Dendritic cell treated with granulocyte-macrophage colony-stimulating factor and Interleukin-4, amounts not matched to agents 40 ng/mL and 50 ng/mL, for 4 days (primary cell): ENCODE data around the gene BLVRA.
"Not testable (repeated sequence)": the region's sequence is repeated elsewhere in the genome, so short reads cannot be mapped to it uniquely, and the experiment has no call there.

ENCODE experiments used
- H3K27ac Mint-ChIP-seq: one replicate; pipeline ENCODE4 v1.8.0; 2022; ENCODE audit warnings: mild to moderate bottlenecking, mixed read lengths
- H3K27me3 Mint-ChIP-seq: one replicate; pipeline ENCODE4 v1.8.0; 2022; ENCODE audit warnings: mild to moderate bottlenecking, mixed read lengths
- H3K36me3 Mint-ChIP-seq: one replicate; pipeline ENCODE4 v1.8.0; 2022; ENCODE audit warnings: low read depth, mixed read lengths
- H3K4me1 Mint-ChIP-seq: one replicate; pipeline ENCODE4 v1.8.0; 2022; ENCODE audit warnings: low read depth, mixed read lengths
- H3K4me3 Mint-ChIP-seq: one replicate; pipeline ENCODE4 v1.8.0; 2022; ENCODE audit warnings: mild to moderate bottlenecking, moderate library complexity, mixed read lengths
- H3K9me3 Mint-ChIP-seq: one replicate; pipeline ENCODE4 v1.8.0; 2022; ENCODE audit warnings: mixed read lengths
- intact Hi-C: fragments of 100-400 bp; cut with micrococcal nuclease; formaldehyde crosslinking; loops from one replicate; pipeline ENCODE4 v1.15.0; 2022

The BLVRA gene

DNA sequence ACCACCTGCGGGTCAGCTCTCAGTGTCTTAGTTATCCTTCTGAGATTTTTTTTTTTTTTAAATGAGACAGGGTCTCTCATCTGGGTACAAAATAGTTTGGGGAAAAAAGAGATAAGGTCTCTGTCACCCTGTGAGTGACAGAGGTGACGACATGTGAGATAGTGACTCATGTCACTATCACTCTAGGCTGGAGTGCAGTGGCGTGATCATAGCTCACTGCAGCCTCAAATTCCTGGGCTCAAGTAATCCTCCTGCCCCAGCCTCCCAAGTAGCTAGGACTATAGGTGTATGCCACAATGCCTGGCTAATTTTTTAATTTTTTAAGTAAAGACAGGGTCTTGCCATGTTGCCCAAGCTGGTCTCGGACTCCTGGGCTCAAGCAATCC, 10.4 kb downstream of the BLVRA start:
- H3K4me3 Mint-ChIP-seq, result no peak overlapping the region
- no peak overlapping the region for H3K27ac Mint-ChIP-seq
- peaks cover 66% of the 10 kb centered on the region for H3K36me3 Mint-ChIP-seq
- H3K9me3 Mint-ChIP-seq, result peaks cover 9% of the 10 kb centered on the region
- H3K4me1 Mint-ChIP-seq, result peaks cover 69% of the 10 kb centered on the region
- intact Hi-C loops, result no loop called here
- H3K27me3 Mint-ChIP-seq, result no peaks in the 10 kb centered on the region

GRCh38 chr7:43769281-43769680, 10.8 kb downstream of the BLVRA start:
- peaks cover 67% of the 10 kb centered on the region for H3K4me1 Mint-ChIP-seq
- intact Hi-C loops, result no loop called here
- peak overlapping the region; percentile 11 for H3K27ac Mint-ChIP-seq
- H3K9me3 Mint-ChIP-seq, result peaks cover 9% of the 10 kb centered on the region
- no peak overlapping the region for H3K4me3 Mint-ChIP-seq
- no peaks in the 10 kb centered on the region for H3K27me3 Mint-ChIP-seq
- peaks cover 66% of the 10 kb centered on the region for H3K36me3 Mint-ChIP-seq

- peaks cover 60% of the 10 kb centered on the region for H3K4me1 Mint-ChIP-seq
- peak overlapping the region; percentile 11 for H3K27ac Mint-ChIP-seq
- no peaks in the 10 kb centered on the region for H3K27me3 Mint-ChIP-seq
- no peak overlapping the region for H3K4me3 Mint-ChIP-seq
- intact Hi-C loops, result no loop called here
- H3K9me3 Mint-ChIP-seq, result peaks cover 9% of the 10 kb centered on the region
- H3K36me3 Mint-ChIP-seq, result peaks cover 66% of the 10 kb centered on the region
Measured at GRCh38 chr7:43769791-43770465, 11.4 kb downstream of the BLVRA start.

GRCh38 chr7:43771128-43771527, 12.6 kb downstream of the BLVRA start:
- intact Hi-C loops, result no loop called here
- no peak overlapping the region for H3K4me3 Mint-ChIP-seq
- no peak overlapping the region for H3K27ac Mint-ChIP-seq
- peaks cover 77% of the 10 kb centered on the region for H3K36me3 Mint-ChIP-seq
- H3K4me1 Mint-ChIP-seq, result peaks cover 53% of the 10 kb centered on the region
- H3K27me3 Mint-ChIP-seq, result no peaks in the 10 kb centered on the region
- peaks cover 9% of the 10 kb centered on the region for H3K9me3 Mint-ChIP-seq

DNA sequence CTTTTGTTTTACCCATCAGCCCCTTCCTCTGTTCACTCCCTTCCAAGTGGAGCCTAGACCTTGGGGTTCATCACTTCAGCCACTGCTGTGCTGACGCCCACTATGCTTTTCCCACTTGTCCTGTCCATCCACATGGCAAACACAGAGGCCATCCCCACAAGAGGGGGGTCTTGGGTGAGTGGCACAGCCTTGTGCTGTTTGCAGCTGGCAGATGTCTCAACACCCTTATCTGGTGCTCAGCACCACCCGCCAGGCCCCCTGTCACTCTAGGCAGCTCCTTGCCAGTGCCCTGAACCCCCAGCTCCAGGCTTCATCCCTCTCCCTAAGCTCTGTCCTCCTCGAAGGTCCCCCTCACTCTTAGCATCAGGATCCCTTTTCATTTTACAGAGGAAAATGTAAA, 13.1 kb downstream of the BLVRA start:
- Mint-ChIP-seq H3K4me1 (peaks cover 54% of the 10 kb centered on the region), H3K4me3 (no peak overlapping the region), H3K9me3 (peaks cover 9% of the 10 kb centered on the region), H3K27me3 (no peaks in the 10 kb centered on the region), H3K27ac (no peak overlapping the region), H3K36me3 (peaks cover 79% of the 10 kb centered on the region)
- intact Hi-C loops, result no loop called here

DNA sequence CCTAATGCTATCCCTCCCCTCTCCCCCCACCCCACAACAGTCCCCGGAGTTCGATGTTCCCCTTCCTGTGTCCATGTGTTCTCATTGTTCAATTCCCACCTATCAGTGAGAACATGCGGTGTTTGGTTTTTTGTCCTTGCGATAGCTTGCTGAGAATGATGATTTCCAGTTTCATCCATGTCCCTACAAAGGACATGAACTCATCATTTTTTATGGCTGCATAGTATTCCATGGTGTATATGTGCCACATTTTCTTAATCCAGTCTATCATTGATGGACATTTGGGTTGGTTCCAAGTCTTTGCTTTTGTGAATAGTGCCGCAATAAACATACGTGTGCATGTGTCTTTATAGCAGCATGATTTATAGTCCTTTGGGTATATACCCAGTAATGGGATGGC, 14.8 kb downstream of the BLVRA start:
- H3K27me3 Mint-ChIP-seq, H3K9me3 Mint-ChIP-seq, intact Hi-C loops, H3K27ac Mint-ChIP-seq, H3K4me3 Mint-ChIP-seq: not testable (repeated sequence)
- H3K36me3 Mint-ChIP-seq, result peaks cover 75% of the 10 kb centered on the region
- H3K4me1 Mint-ChIP-seq, result peaks cover 41% of the 10 kb centered on the region

GRCh38 chr7:43775255-43775654, 16.8 kb downstream of the BLVRA start:
- H3K9me3 Mint-ChIP-seq, H3K4me3 Mint-ChIP-seq, H3K27me3 Mint-ChIP-seq, intact Hi-C loops, H3K27ac Mint-ChIP-seq: not testable (repeated sequence)
- Mint-ChIP-seq H3K36me3 (peaks cover 80% of the 10 kb centered on the region), H3K4me1 (peaks cover 28% of the 10 kb centered on the region)

- H3K27me3 Mint-ChIP-seq, H3K4me3 Mint-ChIP-seq, H3K9me3 Mint-ChIP-seq, intact Hi-C loops, H3K27ac Mint-ChIP-seq: not testable (repeated sequence)
- Mint-ChIP-seq H3K4me1 (peaks cover 43% of the 10 kb centered on the region), H3K36me3 (peaks cover 80% of the 10 kb centered on the region)
Measured at GRCh38 chr7:43778293-43779044, 20.0 kb downstream of the BLVRA start.

DNA sequence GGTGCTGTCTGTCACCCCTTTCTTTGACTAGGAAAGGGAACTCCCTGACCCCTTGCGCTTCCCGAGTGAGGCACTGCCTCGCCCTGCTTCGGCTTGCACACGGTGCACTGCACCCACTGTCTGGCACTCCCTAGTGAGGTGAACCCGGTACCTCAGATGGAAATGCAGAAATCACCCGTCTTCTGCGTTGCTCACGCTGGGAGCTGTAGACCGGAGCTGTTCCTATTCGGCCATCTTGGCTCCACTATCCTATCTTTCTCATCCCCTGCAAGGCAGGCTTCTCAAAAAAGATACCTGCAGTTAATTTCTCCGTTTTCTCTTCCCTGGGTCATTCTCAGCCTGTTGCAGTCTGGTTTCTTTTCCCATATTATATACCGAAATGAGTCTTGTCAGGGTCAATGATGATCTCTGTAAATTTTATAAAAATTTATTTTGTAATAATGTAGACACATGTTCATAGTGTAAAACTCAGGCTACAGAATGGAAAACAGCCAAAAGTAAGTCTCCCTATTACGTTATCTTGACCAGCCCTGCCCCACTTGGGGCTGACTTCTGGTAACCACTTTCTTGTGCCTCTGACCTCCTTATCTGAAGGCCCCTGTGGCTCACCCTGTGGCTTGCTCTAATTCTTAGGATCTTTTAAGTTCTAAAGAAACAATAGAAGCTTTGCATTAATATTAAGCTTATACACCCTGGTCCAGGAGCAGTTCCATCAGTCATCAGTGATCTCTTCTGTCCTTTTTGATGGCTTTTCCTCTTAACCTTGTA, 20.7 kb downstream of the BLVRA start:
- Mint-ChIP-seq H3K9me3 (no peaks in the 10 kb centered on the region), H3K36me3 (peaks cover 87% of the 10 kb centered on the region), H3K27me3 (no peaks in the 10 kb centered on the region), H3K27ac (no peak overlapping the region), H3K4me3 (no peak overlapping the region), H3K4me1 (peaks cover 50% of the 10 kb centered on the region)
- intact Hi-C loops, result no loop called here

DNA sequence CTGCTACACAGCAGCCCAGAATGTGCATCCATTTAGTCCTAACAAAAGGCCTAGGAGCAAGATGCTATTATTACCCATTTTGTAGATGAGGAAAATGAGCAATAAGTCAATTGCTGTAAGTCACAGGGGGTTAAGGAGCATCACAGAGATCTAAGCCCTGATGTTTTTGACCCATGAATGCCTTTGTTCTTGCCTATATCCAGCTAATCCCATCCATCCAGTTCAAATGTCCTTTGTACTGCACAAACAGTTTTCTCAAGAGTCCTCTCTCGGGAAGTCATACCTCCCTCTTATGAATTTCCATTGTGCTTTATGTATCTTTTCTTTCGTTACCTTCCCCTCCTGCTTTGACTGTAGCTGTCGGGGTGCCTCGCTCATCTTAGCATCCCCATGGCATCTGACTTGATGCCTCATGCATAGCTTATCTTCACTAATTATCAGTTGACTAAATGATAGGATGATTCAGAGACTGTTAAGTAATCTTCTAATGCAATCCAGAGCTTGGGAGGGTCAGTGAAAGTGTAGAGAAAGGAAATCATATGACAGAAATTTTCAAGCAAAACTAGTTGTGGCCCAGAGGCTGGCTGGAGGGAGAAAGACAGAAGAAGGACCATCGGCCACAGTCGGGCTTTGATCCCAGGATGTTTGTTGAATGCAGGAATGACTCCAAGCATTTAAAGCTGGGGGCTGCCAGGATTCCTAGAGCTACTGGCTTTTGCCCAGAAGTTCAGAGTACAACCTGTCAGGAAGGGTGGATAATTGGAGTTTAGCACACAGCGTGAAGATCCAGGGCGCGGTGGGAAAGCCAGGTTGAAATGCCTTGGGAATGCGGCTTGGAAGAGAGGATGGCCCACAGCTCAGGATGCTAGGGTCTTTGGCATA, 23.5 kb downstream of the BLVRA start:
- Mint-ChIP-seq H3K4me1 (peaks cover 50% of the 10 kb centered on the region), H3K27ac (no peak overlapping the region), H3K27me3 (no peaks in the 10 kb centered on the region), H3K4me3 (no peak overlapping the region), H3K36me3 (peaks cover 87% of the 10 kb centered on the region), H3K9me3 (no peaks in the 10 kb centered on the region)
- intact Hi-C loops, result no loop called here

- Mint-ChIP-seq H3K27me3 (no peaks in the 10 kb centered on the region), H3K27ac (no peak overlapping the region), H3K36me3 (peaks cover 89% of the 10 kb centered on the region), H3K4me1 (peaks cover 50% of the 10 kb centered on the region), H3K9me3 (no peaks in the 10 kb centered on the region), H3K4me3 (no peak overlapping the region)
- intact Hi-C loops, result no loop called here
Measured at GRCh38 chr7:43782768-43783555, 24.5 kb downstream of the BLVRA start.

DNA sequence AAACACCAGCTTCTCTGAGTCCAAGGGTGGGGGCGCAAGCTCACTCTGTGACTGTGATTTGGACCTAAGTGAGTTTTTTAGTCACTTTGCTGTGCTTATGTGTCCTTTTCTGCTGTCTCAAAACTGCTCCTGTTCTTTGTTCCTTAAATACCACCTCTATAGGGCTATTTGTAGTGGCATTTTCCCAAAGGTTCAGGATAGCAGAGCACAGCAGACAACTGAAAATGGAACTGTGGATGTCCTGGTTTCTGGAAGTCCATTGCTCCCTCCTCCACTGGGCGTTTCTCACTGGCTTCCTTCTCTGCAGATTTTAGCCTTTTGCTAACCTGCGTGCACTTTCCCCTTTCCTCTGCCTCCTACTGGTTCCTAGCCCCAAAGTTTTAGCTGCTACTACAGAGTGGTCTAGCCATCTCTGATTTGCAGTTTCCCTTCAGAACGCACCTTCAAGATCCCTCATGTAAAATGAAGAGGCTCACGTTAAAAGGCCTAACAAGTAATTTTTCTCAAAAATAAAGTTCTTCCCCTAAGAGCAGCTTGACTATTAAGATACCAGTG, 25.6 kb downstream of the BLVRA start:
- Mint-ChIP-seq H3K27ac (no peak overlapping the region), H3K4me3 (no peak overlapping the region), H3K9me3 (no peaks in the 10 kb centered on the region), H3K36me3 (peaks cover 89% of the 10 kb centered on the region), H3K4me1 (peaks cover 47% of the 10 kb centered on the region), H3K27me3 (no peaks in the 10 kb centered on the region)
- intact Hi-C loops, result no loop called here
